GM23338 (cell line): ENCODE results near the gene DIPK1A. TPM values are rescaled to one million over a fixed set of nuclear protein-coding genes. Genes with fewer than 3 reads are reported as not detected.
A peak's percentile ranks its signal among the peaks of the same experiment; 100 is the strongest.

Source experiments
- ATAC-seq: fragments of 200-7000 bp; cut with Tn5 transposase; 3 replicates; pipeline ENCODE4 v1.9.1; 2020
- DNase-seq: peaks from one replicate; pipeline ENCODE4 v3.0.0-alpha.2; 2015; ENCODE audit warnings: low spot score
- H2AFZ ChIP-seq: fragments of 200-600 bp; sonication (generic); 2 replicates; pipeline ENCODE4 v1.8.0; 2016; ENCODE audit warnings: antibody characterized with exemption, mild to moderate bottlenecking, moderate library complexity
- H3F3A ChIP-seq: fragments of 200-600 bp; sonication (generic); replicated peaks from 2 replicates; pipeline ENCODE4 v1.8.0; 2017; ENCODE audit warnings: antibody characterized with exemption, mixed run types, low read depth
- H3K27ac ChIP-seq: fragments of 200-600 bp; sonication (generic); 2 replicates; pipeline ENCODE4 v1.6.1; 2016; ENCODE audit warnings: low read depth
- H3K27me3 ChIP-seq: fragments of 200-600 bp; sonication (generic); 2 replicates; pipeline ENCODE4 v1.8.0; 2016; ENCODE audit warnings: mild to moderate bottlenecking, mixed run types, moderate library complexity; ENCODE audit not compliant: insufficient read depth
- H3K36me3 ChIP-seq: fragments of 200-600 bp; sonication (generic); 2 replicates; pipeline ENCODE4 v1.8.0; 2016; ENCODE audit warnings: mild to moderate bottlenecking; ENCODE audit not compliant: insufficient read depth
- H3K4me1 ChIP-seq: fragments of 200-600 bp; sonication (generic); 2 replicates; pipeline ENCODE4 v1.8.0; 2016; ENCODE audit warnings: mild to moderate bottlenecking, moderate library complexity; ENCODE audit not compliant: insufficient read depth
- H3K4me2 ChIP-seq: fragments of 200-600 bp; sonication (generic); 2 replicates; pipeline ENCODE4 v1.7.1; 2017; ENCODE audit warnings: mixed run types
- H3K4me3 ChIP-seq: fragments of 200-600 bp; sonication (generic); 2 replicates; pipeline ENCODE4 v1.6.1; 2016; ENCODE audit warnings: mixed run types
- H3K79me2 ChIP-seq: fragments of 200-600 bp; sonication (generic); replicated peaks from 2 replicates; pipeline ENCODE4 v1.8.0; 2017; ENCODE audit warnings: mild to moderate bottlenecking; ENCODE audit not compliant: insufficient read depth
- H3K9me2 ChIP-seq: fragments of 200-600 bp; sonication (generic); 2 replicates; pipeline ENCODE4 v1.8.0; 2017; ENCODE audit not compliant: insufficient read depth
- H4K20me1 ChIP-seq: fragments of 200-600 bp; sonication (generic); replicated peaks from 2 replicates; pipeline ENCODE4 v1.8.0; 2017; ENCODE audit warnings: mild to moderate bottlenecking; ENCODE audit not compliant: insufficient read depth
- H3K27ac Mint-ChIP-seq: 2 replicates; pipeline ENCODE4 v1.8.0; 2020; ENCODE audit warnings: inconsistent platforms, mild to moderate bottlenecking, moderate library complexity, mixed read lengths
- H3K27me3 Mint-ChIP-seq: 3 replicates; pipeline ENCODE4 v1.8.0; 2022; ENCODE audit warnings: low read depth, mild to moderate bottlenecking, moderate library complexity, mixed read lengths, inconsistent platforms; ENCODE audit not compliant: insufficient read depth, poor library complexity
- H3K36me3 Mint-ChIP-seq: 3 replicates; pipeline ENCODE4 v1.8.0; 2021; ENCODE audit warnings: low read depth, mild to moderate bottlenecking, inconsistent platforms, moderate library complexity, mixed read lengths
- H3K4me1 Mint-ChIP-seq: 3 replicates; pipeline ENCODE4 v1.8.0; 2020; ENCODE audit warnings: mild to moderate bottlenecking, inconsistent platforms, mixed read lengths
- H3K4me3 Mint-ChIP-seq: 3 replicates; pipeline ENCODE4 v1.8.0; 2021; ENCODE audit warnings: moderate library complexity, mild to moderate bottlenecking, inconsistent platforms, mixed read lengths
- H3K9me3 Mint-ChIP-seq: 3 replicates; pipeline ENCODE4 v1.8.0; 2020; ENCODE audit warnings: moderate library complexity, mild to moderate bottlenecking, inconsistent platforms, mixed read lengths
- EZH2 ChIP-seq: fragments of 200-600 bp; sonication (generic); IDR thresholded peaks from one replicate; pipeline ENCODE4 v1.8.0; 2017; ENCODE audit warnings: antibody characterized with exemption, mild to moderate bottlenecking, low read depth; ENCODE audit not compliant: unreplicated experiment
- EZH2phosphoT487 ChIP-seq: fragments of 200-600 bp; sonication (generic); IDR thresholded peaks from one replicate; pipeline ENCODE4 v1.8.1; 2018; ENCODE audit warnings: antibody characterized with exemption; ENCODE audit not compliant: unreplicated experiment
- NANOG ChIP-seq: IDR thresholded peaks from 2 replicates; pipeline ENCODE4 v1.6.1; 2016; ENCODE audit warnings: antibody characterized with exemption, borderline replicate concordance
- POLR2AphosphoS5 ChIP-seq: IDR thresholded peaks from 2 replicates; pipeline ENCODE4 v1.6.1; 2016; ENCODE audit warnings: antibody characterized with exemption, low read depth
- ZNF114 ChIP-seq: fragments of 250-450 bp; sonication (Bioruptor Pico); IDR thresholded peaks from 2 replicates; pipeline ENCODE4 v1.5.0; 2020; ENCODE audit warnings: mild to moderate bottlenecking, moderate library complexity
- ZNF331 ChIP-seq: fragments of 250-450 bp; sonication (Bioruptor Pico); IDR thresholded peaks from 2 replicates; pipeline ENCODE4 v1.5.0; 2020; ENCODE audit warnings: low read depth, mild to moderate bottlenecking, moderate library complexity
- polyA plus RNA-seq: library from polyadenylated mRNA; unstranded; fragments of >200 nt; fragmentation: Nextera tagmentation; extraction: Ambion mirVana; gene quantifications from 2 replicates; pipeline ENCODE4 v1.2.1, GENCODE V29; 2016
- total RNA-seq: library from RNA; depleted of rRNA; stranded (reverse); fragments of >200 nt; shearing (Covaris generic); gene quantifications from 2 replicates; pipeline ENCODE4 v1.2.3, GENCODE V29; 2014
- TF ChIP-seq, protein P1 (sequence below), 2 experiments: fragments of 200-600 bp in 1 of 2; sonication (generic) in 1 of 2; conservative IDR thresholded peaks; 2 replicates each; pipeline versions ENCODE4 v1.5.1 to v1.6.1; 2016 to 2017; ENCODE audit warnings: antibody characterized with exemption in 2 of 2, low read depth in 2 of 2, mild to moderate bottlenecking in 2 of 2, moderate library complexity in 1 of 2
- TF ChIP-seq, protein P2 (sequence below): IDR thresholded peaks from 2 replicates; pipeline ENCODE4 v1.6.1; 2016; ENCODE audit warnings: antibody characterized with exemption
- TF ChIP-seq, protein P3 (sequence below): IDR thresholded peaks from one replicate; pipeline ENCODE4 v1.6.1; 2018; ENCODE audit warnings: antibody characterized with exemption; ENCODE audit not compliant: unreplicated experiment

Gene DIPK1A
- total and polyA plus RNA-seq, 2 experiments from 2014 or later = 4.8 to 6.1 TPM

DNA sequence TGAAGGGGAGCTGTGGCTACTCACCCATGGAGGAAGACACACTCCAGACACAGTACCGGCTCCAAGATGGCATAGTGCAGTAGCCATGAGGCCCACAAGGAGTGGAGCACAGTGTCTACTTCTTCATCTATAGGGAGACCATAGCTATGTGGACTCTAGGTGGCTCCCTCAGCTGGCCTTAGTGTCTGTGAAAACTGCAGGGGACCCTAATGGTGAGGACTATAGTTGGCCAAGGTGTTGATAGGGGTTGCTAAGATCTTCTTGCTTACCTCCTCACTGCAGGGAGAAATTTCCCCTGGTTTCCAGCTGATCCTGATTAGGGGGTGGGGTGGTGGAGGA lies 58.9 kb downstream of the DIPK1A start:
- H3K27ac ChIP-seq = no peak overlapping the region
- no peaks in the 10 kb centered on the region for H3K9me2 ChIP-seq
- TF ChIP-seq EZH2 = no peak
- TF ChIP-seq, protein P1, sequence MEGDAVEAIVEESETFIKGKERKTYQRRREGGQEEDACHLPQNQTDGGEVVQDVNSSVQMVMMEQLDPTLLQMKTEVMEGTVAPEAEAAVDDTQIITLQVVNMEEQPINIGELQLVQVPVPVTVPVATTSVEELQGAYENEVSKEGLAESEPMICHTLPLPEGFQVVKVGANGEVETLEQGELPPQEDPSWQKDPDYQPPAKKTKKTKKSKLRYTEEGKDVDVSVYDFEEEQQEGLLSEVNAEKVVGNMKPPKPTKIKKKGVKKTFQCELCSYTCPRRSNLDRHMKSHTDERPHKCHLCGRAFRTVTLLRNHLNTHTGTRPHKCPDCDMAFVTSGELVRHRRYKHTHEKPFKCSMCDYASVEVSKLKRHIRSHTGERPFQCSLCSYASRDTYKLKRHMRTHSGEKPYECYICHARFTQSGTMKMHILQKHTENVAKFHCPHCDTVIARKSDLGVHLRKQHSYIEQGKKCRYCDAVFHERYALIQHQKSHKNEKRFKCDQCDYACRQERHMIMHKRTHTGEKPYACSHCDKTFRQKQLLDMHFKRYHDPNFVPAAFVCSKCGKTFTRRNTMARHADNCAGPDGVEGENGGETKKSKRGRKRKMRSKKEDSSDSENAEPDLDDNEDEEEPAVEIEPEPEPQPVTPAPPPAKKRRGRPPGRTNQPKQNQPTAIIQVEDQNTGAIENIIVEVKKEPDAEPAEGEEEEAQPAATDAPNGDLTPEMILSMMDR (conservative IDR thresholded peaks at IDR 0.05; ENCODE audit: low read depth in 2 of 2) = peak in 1 of 2 experiments; percentile 26; a peak in 2 of 4 replicates
- no peak overlapping the region for H3K4me3 Mint-ChIP-seq
- H3K27me3 Mint-ChIP-seq = peaks cover 2% of the 10 kb centered on the region
- no peaks in the 10 kb centered on the region for H3K4me1 Mint-ChIP-seq
- DNase-seq = no peak
- no peaks in the 10 kb centered on the region for H4K20me1 ChIP-seq
- no peak for ATAC-seq
- no peak overlapping the region for H3K4me3 ChIP-seq
- H3K36me3 Mint-ChIP-seq = no peaks in the 10 kb centered on the region
- H3K36me3 ChIP-seq = no peaks in the 10 kb centered on the region
- no peak overlapping the region for H3K4me2 ChIP-seq
- no peaks in the 10 kb centered on the region for H3K79me2 ChIP-seq
- no peaks in the 10 kb centered on the region for H3K4me1 ChIP-seq
- H2AFZ ChIP-seq = no peak overlapping the region
- H3K27ac Mint-ChIP-seq = no peak overlapping the region
- peaks cover 7% of the 10 kb centered on the region; the same call in 2 of the 3 replicates for H3K9me3 Mint-ChIP-seq
- H3K27me3 ChIP-seq = no peaks in the 10 kb centered on the region
- no peaks in the 10 kb centered on the region for H3F3A ChIP-seq

DNA sequence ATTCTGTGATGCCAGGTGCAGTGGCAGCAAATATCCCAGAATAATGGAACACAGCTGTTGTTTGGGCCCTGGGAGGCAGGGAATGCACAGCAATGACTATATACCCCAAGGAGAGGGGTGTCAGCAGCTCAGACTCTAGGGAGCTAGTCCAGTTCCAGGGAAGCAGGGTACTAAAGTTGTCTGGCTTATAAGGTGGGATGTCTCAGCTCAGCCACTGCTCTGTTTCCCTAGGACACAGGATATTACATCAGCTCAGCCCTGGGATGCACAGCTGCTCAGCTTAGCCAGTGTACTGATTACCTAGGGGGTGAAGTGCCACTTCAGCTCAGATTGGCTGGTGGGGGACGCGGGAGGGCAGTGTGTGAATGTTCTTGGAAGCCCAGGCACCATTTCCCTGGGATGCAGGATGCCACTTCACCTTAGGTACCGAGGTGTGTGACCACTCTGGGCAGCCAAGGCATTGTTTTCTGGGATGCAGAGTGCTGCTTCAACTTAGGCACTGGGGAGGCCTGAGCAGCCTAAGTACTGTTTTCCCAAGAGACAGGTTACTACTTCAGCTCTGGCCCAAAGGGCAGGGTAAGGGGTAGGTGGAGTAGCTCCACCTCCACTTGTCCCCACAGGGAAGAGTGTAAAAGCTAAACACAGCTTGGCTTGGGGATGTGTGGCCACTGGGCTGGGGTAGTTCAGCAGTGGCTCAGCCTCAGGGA lies 59.4 kb downstream of the DIPK1A start:
- H3K27me3 Mint-ChIP-seq = peaks cover 2% of the 10 kb centered on the region
- Histone ChIP-seq H3K9me2 (no peaks in the 10 kb centered on the region), H3K4me2 (no peak overlapping the region), H2AFZ (no peak overlapping the region), H3K4me1 (no peaks in the 10 kb centered on the region), H3K27me3 (no peaks in the 10 kb centered on the region), H3K79me2 (no peaks in the 10 kb centered on the region), H3F3A (no peaks in the 10 kb centered on the region), H3K27ac (no peak overlapping the region), H3K4me3 (no peak overlapping the region), H3K36me3 (no peaks in the 10 kb centered on the region), H4K20me1 (no peaks in the 10 kb centered on the region)
- H3K4me3 Mint-ChIP-seq = no peak overlapping the region
- TF ChIP-seq NANOG (no peak), EZH2phosphoT487 (no peak), ZNF331 (CRISPR knock-in tag) (no peak), EZH2 (no peak), POLR2AphosphoS5 (no peak), ZNF114 (CRISPR knock-in tag) (no peak)
- TF ChIP-seq, protein P2, sequence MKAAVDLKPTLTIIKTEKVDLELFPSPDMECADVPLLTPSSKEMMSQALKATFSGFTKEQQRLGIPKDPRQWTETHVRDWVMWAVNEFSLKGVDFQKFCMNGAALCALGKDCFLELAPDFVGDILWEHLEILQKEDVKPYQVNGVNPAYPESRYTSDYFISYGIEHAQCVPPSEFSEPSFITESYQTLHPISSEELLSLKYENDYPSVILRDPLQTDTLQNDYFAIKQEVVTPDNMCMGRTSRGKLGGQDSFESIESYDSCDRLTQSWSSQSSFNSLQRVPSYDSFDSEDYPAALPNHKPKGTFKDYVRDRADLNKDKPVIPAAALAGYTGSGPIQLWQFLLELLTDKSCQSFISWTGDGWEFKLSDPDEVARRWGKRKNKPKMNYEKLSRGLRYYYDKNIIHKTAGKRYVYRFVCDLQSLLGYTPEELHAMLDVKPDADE = no peak
- TF ChIP-seq, protein P3, sequence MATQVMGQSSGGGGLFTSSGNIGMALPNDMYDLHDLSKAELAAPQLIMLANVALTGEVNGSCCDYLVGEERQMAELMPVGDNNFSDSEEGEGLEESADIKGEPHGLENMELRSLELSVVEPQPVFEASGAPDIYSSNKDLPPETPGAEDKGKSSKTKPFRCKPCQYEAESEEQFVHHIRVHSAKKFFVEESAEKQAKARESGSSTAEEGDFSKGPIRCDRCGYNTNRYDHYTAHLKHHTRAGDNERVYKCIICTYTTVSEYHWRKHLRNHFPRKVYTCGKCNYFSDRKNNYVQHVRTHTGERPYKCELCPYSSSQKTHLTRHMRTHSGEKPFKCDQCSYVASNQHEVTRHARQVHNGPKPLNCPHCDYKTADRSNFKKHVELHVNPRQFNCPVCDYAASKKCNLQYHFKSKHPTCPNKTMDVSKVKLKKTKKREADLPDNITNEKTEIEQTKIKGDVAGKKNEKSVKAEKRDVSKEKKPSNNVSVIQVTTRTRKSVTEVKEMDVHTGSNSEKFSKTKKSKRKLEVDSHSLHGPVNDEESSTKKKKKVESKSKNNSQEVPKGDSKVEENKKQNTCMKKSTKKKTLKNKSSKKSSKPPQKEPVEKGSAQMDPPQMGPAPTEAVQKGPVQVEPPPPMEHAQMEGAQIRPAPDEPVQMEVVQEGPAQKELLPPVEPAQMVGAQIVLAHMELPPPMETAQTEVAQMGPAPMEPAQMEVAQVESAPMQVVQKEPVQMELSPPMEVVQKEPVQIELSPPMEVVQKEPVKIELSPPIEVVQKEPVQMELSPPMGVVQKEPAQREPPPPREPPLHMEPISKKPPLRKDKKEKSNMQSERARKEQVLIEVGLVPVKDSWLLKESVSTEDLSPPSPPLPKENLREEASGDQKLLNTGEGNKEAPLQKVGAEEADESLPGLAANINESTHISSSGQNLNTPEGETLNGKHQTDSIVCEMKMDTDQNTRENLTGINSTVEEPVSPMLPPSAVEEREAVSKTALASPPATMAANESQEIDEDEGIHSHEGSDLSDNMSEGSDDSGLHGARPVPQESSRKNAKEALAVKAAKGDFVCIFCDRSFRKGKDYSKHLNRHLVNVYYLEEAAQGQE = no peak
- TF ChIP-seq, protein P1 (conservative IDR thresholded peaks at IDR 0.05; ENCODE audit: low read depth in 2 of 2) = no peak
- H3K27ac Mint-ChIP-seq = no peak overlapping the region
- H3K9me3 Mint-ChIP-seq = peaks cover 7% of the 10 kb centered on the region; the same call in 2 of the 3 replicates
- ATAC-seq (no peak), DNase-seq (no peak)
- no peaks in the 10 kb centered on the region for H3K36me3 Mint-ChIP-seq
- H3K4me1 Mint-ChIP-seq = no peaks in the 10 kb centered on the region
